MM.1S (cell line): ENCODE results near the gene SLC45A2.

Experiments
- DNase-seq: peaks from one replicate; pipeline ENCODE4 v3.0.0-alpha.2; 2015
- H2AFZ ChIP-seq: fragments of 300-600 bp; sonication (generic); 2 replicates; pipeline ENCODE4 v1.6.0; 2016; ENCODE audit warnings: antibody characterized with exemption, low read length
- H3F3A ChIP-seq: fragments of 300-600 bp; sonication (generic); 2 replicates; pipeline ENCODE4 v1.6.1; 2016; ENCODE audit warnings: mild to moderate bottlenecking, antibody characterized with exemption, low read length, moderate library complexity, mixed read lengths; ENCODE audit not compliant: insufficient read depth
- H3K27ac ChIP-seq: fragments of 300-600 bp; sonication (generic); 2 replicates; pipeline ENCODE4 v1.5.1; 2016; ENCODE audit warnings: mild to moderate bottlenecking, low read length
- H3K27me3 ChIP-seq: fragments of 300-600 bp; sonication (generic); replicated peaks from 2 replicates; pipeline ENCODE4 v1.6.0; 2016; ENCODE audit warnings: low read length; ENCODE audit not compliant: insufficient read depth
- H3K36me3 ChIP-seq: fragments of 300-600 bp; sonication (generic); replicated peaks from 2 replicates; pipeline ENCODE4 v1.6.1; 2016; ENCODE audit warnings: mild to moderate bottlenecking, low read length, mixed read lengths; ENCODE audit not compliant: insufficient read depth
- H3K4me1 ChIP-seq: fragments of 300-600 bp; sonication (generic); 2 replicates; pipeline ENCODE4 v1.6.1; 2016; ENCODE audit warnings: low read length, mixed read lengths
- H3K4me2 ChIP-seq: fragments of 300-600 bp; sonication (generic); 2 replicates; pipeline ENCODE4 v1.6.0; 2016; ENCODE audit warnings: low read depth, low read length
- H3K4me3 ChIP-seq: fragments of 300-600 bp; sonication (generic); 2 replicates; pipeline ENCODE4 v1.5.1; 2016; ENCODE audit warnings: low read length, mixed read lengths
- H3K79me2 ChIP-seq: fragments of 300-600 bp; sonication (generic); 2 replicates; pipeline ENCODE4 v1.6.1; 2016; ENCODE audit warnings: mixed run types, low read length, mixed read lengths
- H3K9ac ChIP-seq: fragments of 300-600 bp; sonication (generic); 2 replicates; pipeline ENCODE4 v1.6.1; 2016; ENCODE audit warnings: low read length, mixed read lengths
- H3K9me2 ChIP-seq: fragments of 300-600 bp; sonication (generic); replicated peaks from 2 replicates; pipeline ENCODE4 v1.6.1; 2016; ENCODE audit warnings: mild to moderate bottlenecking, low read length, mixed read lengths; ENCODE audit not compliant: insufficient read depth
- H3K9me3 ChIP-seq: fragments of 300-600 bp; sonication (generic); replicated peaks from 2 replicates; pipeline ENCODE4 v1.6.1; 2016; ENCODE audit warnings: mild to moderate bottlenecking, low read length, mixed read lengths; ENCODE audit not compliant: insufficient read depth
- H4K20me1 ChIP-seq: fragments of 300-600 bp; sonication (generic); 2 replicates; pipeline ENCODE4 v1.6.1; 2016; ENCODE audit warnings: mild to moderate bottlenecking, low read length, moderate library complexity, mixed read lengths; ENCODE audit not compliant: insufficient read depth
- CTCF ChIP-seq: fragments of 300-600 bp; sonication (generic); IDR thresholded peaks from 2 replicates; pipeline ENCODE4 v1.5.1; 2016; ENCODE audit warnings: antibody characterized with exemption, low read length, mixed read lengths
- EZH2 ChIP-seq: fragments of 300-600 bp; sonication (generic); optimal IDR thresholded peaks from 2 replicates; pipeline ENCODE3; 2017; ENCODE audit warnings: low read depth, mild to moderate bottlenecking, antibody characterized with exemption, low read length, mixed read lengths
- EZH2phosphoT487 ChIP-seq: fragments of 300-600 bp; sonication (generic); IDR thresholded peaks from 2 replicates; pipeline ENCODE4 v1.6.1; 2018; ENCODE audit warnings: antibody characterized with exemption, low read length

Gene SLC45A2

GRCh38 chr5:34030048-34030447 lies 45.6 kb upstream of the SLC45A2 start:
- H4K20me1 ChIP-seq: no peaks in the 10 kb centered on the region
- no peaks in the 10 kb centered on the region for H3K27me3 ChIP-seq

DNA sequence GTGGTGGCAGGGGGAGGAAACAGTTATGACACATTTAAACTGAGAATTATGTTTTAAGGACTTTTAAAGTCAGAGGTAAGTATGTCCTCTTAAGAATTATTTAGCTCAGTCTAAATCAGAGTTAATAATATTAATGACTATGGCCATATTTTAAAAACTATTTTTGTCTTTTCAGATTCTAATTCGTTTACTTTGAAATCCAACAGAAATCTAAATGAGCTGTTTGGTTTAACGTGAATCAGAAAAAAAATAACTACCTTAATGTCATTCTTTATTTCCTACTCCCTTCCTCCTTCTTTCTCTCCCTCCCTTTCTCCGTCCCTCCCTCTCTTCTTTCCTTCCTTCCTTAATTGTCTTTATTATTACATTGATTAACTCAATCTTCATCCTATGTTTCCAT lies 43.9 kb upstream of the SLC45A2 start:
- no peaks in the 10 kb centered on the region for H3F3A ChIP-seq
- no peak for DNase-seq
- no peaks in the 10 kb centered on the region for H3K9me2 ChIP-seq
- no peak for TF ChIP-seq EZH2
- no peak for TF ChIP-seq CTCF
- TF ChIP-seq EZH2phosphoT487: no peak
- no peak overlapping the region for H3K4me3 ChIP-seq
- no peaks in the 10 kb centered on the region for H3K36me3 ChIP-seq
- H3K27me3 ChIP-seq: no peaks in the 10 kb centered on the region
- H3K9me3 ChIP-seq: no peaks in the 10 kb centered on the region
- no peak overlapping the region for H3K4me2 ChIP-seq
- no peak overlapping the region for H2AFZ ChIP-seq
- no peak overlapping the region for H3K27ac ChIP-seq
- H3K9ac ChIP-seq: no peak overlapping the region
- H3K4me1 ChIP-seq: no peaks in the 10 kb centered on the region
- H4K20me1 ChIP-seq: no peaks in the 10 kb centered on the region
- H3K79me2 ChIP-seq: no peaks in the 10 kb centered on the region

More at GRCh38 chr5:34030048-34030447, 45.6 kb upstream of the SLC45A2 start:
- Histone ChIP-seq H3K4me2 (no peak overlapping the region), H2AFZ (no peak overlapping the region), H3K9me2 (no peaks in the 10 kb centered on the region), H3K27ac (no peak overlapping the region), H3K36me3 (no peaks in the 10 kb centered on the region), H3F3A (no peaks in the 10 kb centered on the region), H3K79me2 (no peaks in the 10 kb centered on the region), H3K4me1 (no peaks in the 10 kb centered on the region), H3K9ac (no peak overlapping the region), H3K4me3 (no peak overlapping the region), H3K9me3 (no peaks in the 10 kb centered on the region)
- no peak for DNase-seq
- TF ChIP-seq EZH2: no peak
- no peak for TF ChIP-seq EZH2phosphoT487
- TF ChIP-seq CTCF: no peak

GRCh38 chr5:34026089-34026761 lies 41.7 kb upstream of the SLC45A2 start:
- Histone ChIP-seq H3F3A (0 out of 2 replicates have a peak, but pooled peaks cover 5% of the 10 kb centered on the region), H3K9me2 (no peaks in the 10 kb centered on the region), H3K4me3 (no peak overlapping the region), H4K20me1 (no peaks in the 10 kb centered on the region), H3K9me3 (no peaks in the 10 kb centered on the region), H3K4me2 (no peak overlapping the region), H2AFZ (no peak overlapping the region), H3K4me1 (peaks cover 9% of the 10 kb centered on the region), H3K79me2 (no peaks in the 10 kb centered on the region), H3K27me3 (no peaks in the 10 kb centered on the region), H3K36me3 (no peaks in the 10 kb centered on the region), H3K27ac (no peak overlapping the region), H3K9ac (no peak overlapping the region)
- no peak for DNase-seq
- TF ChIP-seq EZH2phosphoT487: no peak
- no peak for TF ChIP-seq EZH2
- TF ChIP-seq CTCF: no peak
